Calu3 (cell line): ENCODE results near the gene ANKRD12. TPM values are rescaled to one million over a fixed set of nuclear protein-coding genes. Genes with fewer than 3 reads are reported as not detected.

Source experiments
- BruUV-seq: library from RNA; stranded (reverse); fragments of 400-500 nt; replicated peaks from 2 replicates; lab custom pipeline; 2021; lab: Mats Ljungman, UMichigan
- CTCF ChIA-PET: fragments of 300-600 bp; sonication (Branson Sonifier 250); formaldehyde crosslinking; loops from one replicate; lab custom pipeline; 2022; ENCODE audit warnings: antibody characterized with exemption; lab: Charles Lee
- DNase-seq: peaks from one replicate; pipeline ENCODE4 v3.0.0; 2022
- H3K27ac Mint-ChIP-seq: one replicate; pipeline ENCODE4 v1.8.0; 2022; ENCODE audit warnings: mixed read lengths; ENCODE audit not compliant: unreplicated experiment
- H3K27me3 Mint-ChIP-seq: one replicate; pipeline ENCODE4 v1.8.0; 2022; ENCODE audit warnings: mixed read lengths; ENCODE audit not compliant: unreplicated experiment
- H3K36me3 Mint-ChIP-seq: one replicate; pipeline ENCODE4 v1.8.0; 2022; ENCODE audit warnings: mild to moderate bottlenecking, moderate library complexity, mixed read lengths; ENCODE audit not compliant: insufficient read depth, unreplicated experiment
- H3K4me1 Mint-ChIP-seq: one replicate; pipeline ENCODE4 v1.8.0; 2022; ENCODE audit warnings: mild to moderate bottlenecking, low read depth, mixed read lengths; ENCODE audit not compliant: unreplicated experiment
- H3K4me3 Mint-ChIP-seq: one replicate; pipeline ENCODE4 v1.8.0; 2022; ENCODE audit warnings: mild to moderate bottlenecking, low read depth, moderate library complexity, mixed read lengths; ENCODE audit not compliant: unreplicated experiment
- H3K9me3 Mint-ChIP-seq: one replicate; pipeline ENCODE4 v1.8.0; 2022; ENCODE audit warnings: low read depth, mixed read lengths; ENCODE audit not compliant: unreplicated experiment
- intact Hi-C: fragments of 100-400 bp; cut with micrococcal nuclease; formaldehyde crosslinking; loops from one replicate; pipeline ENCODE4 v1.10.0; 2022; ENCODE audit not compliant: unreplicated experiment
- total RNA-seq: library from RNA; stranded (reverse); gene quantifications from 2 replicates; pipeline ENCODE4 v1.2.3, GENCODE V29; 2022
- TF ChIP-seq, protein P1 (sequence below): fragments of 200-600 bp; IDR thresholded peaks from one replicate; pipeline ENCODE4 v1.8.0; 2022; ENCODE audit warnings: antibody characterized with exemption; ENCODE audit not compliant: unreplicated experiment

Gene ANKRD12
- total RNA-seq, 1 experiment from 2014 or later = 40.7 TPM

DNA sequence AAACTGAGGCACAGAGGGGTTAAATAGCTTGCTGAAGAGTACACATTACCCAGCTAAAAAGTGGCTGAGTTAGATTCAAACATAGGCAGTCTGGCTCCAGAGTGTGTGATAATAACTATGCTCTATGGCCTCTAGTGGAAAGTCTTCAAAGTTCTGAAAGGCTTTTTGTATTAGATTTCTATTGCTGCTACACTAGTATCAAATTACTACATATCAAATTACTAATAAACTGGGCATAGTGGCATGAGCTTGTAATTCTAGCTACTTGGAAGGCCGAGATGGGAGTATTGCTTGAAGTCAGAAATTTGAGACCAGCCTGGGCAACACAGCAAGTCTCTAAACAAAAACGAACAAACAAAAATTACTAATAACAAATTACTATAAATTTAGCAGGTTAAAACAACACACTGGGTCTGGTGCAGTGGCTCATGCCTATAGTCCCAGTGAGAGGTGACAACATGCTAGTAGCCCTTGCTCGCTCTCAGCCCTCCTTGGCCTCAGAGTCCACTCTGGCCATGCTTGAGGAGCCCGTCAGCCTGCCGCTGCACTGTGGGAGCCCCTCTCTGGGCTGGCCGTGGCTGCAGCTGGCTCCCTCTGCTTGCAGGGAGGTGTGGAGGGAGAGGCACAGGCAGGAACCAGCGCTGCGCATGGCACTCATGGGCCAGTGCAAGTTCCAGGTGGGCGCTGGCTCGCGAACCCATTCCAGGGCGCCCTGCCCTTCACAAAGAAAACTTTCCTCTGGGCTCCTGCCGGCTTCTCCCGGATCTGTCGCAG is 159.8 kb downstream of the ANKRD12 start:
- CTCF ChIA-PET = interaction anchor here (1.2 kb wide), 1 partner anchor 38 kb away, joined by 3 read pairs; the partner anchor contains the start of gene TWSG1
- Mint-ChIP-seq H3K27me3 (no peaks in the 10 kb centered on the region), H3K27ac (no peak overlapping the region), H3K4me1 (no peaks in the 10 kb centered on the region), H3K36me3 (no peaks in the 10 kb centered on the region), H3K4me3 (no peak overlapping the region), H3K9me3 (peaks cover 3% of the 10 kb centered on the region)
- TF ChIP-seq, protein P1, sequence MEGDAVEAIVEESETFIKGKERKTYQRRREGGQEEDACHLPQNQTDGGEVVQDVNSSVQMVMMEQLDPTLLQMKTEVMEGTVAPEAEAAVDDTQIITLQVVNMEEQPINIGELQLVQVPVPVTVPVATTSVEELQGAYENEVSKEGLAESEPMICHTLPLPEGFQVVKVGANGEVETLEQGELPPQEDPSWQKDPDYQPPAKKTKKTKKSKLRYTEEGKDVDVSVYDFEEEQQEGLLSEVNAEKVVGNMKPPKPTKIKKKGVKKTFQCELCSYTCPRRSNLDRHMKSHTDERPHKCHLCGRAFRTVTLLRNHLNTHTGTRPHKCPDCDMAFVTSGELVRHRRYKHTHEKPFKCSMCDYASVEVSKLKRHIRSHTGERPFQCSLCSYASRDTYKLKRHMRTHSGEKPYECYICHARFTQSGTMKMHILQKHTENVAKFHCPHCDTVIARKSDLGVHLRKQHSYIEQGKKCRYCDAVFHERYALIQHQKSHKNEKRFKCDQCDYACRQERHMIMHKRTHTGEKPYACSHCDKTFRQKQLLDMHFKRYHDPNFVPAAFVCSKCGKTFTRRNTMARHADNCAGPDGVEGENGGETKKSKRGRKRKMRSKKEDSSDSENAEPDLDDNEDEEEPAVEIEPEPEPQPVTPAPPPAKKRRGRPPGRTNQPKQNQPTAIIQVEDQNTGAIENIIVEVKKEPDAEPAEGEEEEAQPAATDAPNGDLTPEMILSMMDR = no peak
- no peak for DNase-seq
- intact Hi-C loops = no loop called here
- no TSS peak for BruUV-seq

DNA sequence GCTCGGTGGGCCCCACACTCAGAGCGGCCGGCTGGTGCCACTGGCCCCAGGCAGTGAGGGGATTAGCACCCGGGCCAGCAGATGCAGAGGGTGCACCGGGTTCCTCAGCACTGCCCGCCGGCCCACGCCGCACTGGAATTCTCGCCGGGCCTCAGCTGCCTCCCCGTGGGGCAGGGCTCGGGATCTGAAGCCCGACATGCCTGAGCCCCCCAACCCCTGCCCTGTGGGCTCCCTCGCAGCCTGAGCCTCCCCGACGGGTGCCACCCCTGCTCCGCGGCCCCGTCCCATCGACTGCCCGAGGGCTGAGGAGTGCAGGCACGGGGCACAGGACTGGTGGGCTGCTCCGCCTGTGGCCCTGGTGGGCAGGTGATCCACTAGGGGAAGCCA is 160.4 kb downstream of the ANKRD12 start:
- no peak overlapping the region for H3K27ac Mint-ChIP-seq
- TF ChIP-seq, protein P1 = no peak
- CTCF ChIA-PET = no interaction called here
- no peaks in the 10 kb centered on the region for H3K27me3 Mint-ChIP-seq
- intact Hi-C loops = no loop called here
- no peak overlapping the region for H3K4me3 Mint-ChIP-seq
- DNase-seq = no peak
- no peaks in the 10 kb centered on the region for H3K4me1 Mint-ChIP-seq
- H3K9me3 Mint-ChIP-seq = peaks cover 3% of the 10 kb centered on the region
- H3K36me3 Mint-ChIP-seq = no peaks in the 10 kb centered on the region
- BruUV-seq = no TSS peak

GRCh38 chr18:9304388-9305070 is 167.9 kb downstream of the ANKRD12 start:
- DNase-seq = no peak
- Mint-ChIP-seq H3K4me3 (no peak overlapping the region), H3K4me1 (no peaks in the 10 kb centered on the region), H3K27me3 (no peaks in the 10 kb centered on the region), H3K9me3 (peaks cover 11% of the 10 kb centered on the region), H3K36me3 (no peaks in the 10 kb centered on the region), H3K27ac (no peak overlapping the region)
- TF ChIP-seq, protein P1 = no peak
- BruUV-seq = no TSS peak
- CTCF ChIA-PET = no interaction called here
- intact Hi-C loops = no loop called here

DNA sequence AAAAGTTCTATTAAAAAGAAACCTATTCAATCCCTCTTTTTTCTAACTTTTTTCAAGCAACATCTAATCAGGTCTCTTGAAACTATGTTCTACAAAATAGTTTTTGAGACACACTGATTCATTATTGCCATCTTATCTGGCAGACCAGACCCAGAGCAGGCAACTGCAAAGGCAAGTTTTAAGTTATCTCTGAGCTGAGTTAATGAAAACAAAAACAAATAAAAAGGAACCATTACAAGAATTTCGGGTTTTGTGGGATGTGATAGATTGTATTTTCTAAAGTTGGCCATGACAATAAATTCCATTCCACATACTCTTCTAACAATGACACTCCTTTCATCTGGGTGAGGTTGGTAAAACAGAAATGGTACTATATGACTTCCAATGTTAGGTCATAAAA is 182.8 kb downstream of the ANKRD12 start:
- H3K36me3 Mint-ChIP-seq = no peaks in the 10 kb centered on the region
- intact Hi-C loops = no loop called here
- peaks cover 14% of the 10 kb centered on the region for H3K4me1 Mint-ChIP-seq
- H3K9me3 Mint-ChIP-seq = peaks cover 10% of the 10 kb centered on the region
- peaks cover 28% of the 10 kb centered on the region for H3K27me3 Mint-ChIP-seq
- CTCF ChIA-PET = no interaction called here
- DNase-seq = no peak
- H3K27ac Mint-ChIP-seq = no peak overlapping the region
- TF ChIP-seq, protein P1 = no peak
- H3K4me3 Mint-ChIP-seq = no peak overlapping the region
- BruUV-seq = no TSS peak
